ENCODE data around the gene UHMK1.
"Not testable (repeated sequence)": the region's sequence is repeated elsewhere in the genome, so short reads cannot be mapped to it uniquely, and the experiment has no call there.

Gene UHMK1, protein sequence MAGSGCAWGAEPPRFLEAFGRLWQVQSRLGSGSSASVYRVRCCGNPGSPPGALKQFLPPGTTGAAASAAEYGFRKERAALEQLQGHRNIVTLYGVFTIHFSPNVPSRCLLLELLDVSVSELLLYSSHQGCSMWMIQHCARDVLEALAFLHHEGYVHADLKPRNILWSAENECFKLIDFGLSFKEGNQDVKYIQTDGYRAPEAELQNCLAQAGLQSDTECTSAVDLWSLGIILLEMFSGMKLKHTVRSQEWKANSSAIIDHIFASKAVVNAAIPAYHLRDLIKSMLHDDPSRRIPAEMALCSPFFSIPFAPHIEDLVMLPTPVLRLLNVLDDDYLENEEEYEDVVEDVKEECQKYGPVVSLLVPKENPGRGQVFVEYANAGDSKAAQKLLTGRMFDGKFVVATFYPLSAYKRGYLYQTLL

DNA sequence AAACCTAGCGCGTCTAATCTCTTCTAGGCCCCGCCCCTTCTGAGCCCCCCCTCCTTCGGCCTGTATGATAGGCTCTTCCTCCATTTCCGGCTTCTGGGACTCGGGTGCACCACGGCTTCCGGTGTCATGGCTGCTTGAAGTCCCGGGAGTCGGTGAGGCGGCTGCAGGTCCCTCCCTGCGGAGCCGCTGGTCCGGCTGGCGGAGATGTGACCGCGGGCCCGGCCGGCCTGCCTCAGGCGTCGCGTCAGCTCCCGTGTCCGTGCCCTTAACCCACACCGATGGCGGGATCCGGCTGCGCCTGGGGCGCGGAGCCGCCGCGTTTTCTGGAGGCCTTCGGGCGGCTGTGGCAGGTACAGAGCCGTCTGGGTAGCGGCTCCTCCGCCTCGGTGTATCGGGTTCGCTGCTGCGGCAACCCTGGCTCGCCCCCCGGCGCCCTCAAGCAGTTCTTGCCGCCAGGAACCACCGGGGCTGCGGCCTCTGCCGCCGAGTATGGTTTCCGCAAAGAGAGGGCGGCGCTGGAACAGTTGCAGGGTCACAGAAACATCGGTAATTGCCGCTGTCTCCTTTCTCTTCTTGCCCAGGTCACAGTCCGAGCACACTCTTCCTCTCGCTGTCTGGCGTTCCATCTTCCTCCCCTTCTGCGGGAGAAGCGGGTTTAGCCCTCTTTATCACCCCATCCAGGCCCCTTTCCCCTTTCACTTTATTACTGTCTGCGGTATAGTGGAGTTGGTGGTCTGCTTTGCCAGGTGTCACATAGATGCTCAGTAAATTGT is at the start of gene UHMK1:
UHMK1 (plus strand) TSS at position 96 of the 773 bp plus-strand sequence; CDS start at position 279, 183 bp downstream.
- DNase-seq = peak; percentile 94 to 97 (median 97)

- DNase-seq = not testable (repeated sequence)
Measured at GRCh38 chr1:162454361-162454760, 43.3 kb upstream of the UHMK1 start.

DNA sequence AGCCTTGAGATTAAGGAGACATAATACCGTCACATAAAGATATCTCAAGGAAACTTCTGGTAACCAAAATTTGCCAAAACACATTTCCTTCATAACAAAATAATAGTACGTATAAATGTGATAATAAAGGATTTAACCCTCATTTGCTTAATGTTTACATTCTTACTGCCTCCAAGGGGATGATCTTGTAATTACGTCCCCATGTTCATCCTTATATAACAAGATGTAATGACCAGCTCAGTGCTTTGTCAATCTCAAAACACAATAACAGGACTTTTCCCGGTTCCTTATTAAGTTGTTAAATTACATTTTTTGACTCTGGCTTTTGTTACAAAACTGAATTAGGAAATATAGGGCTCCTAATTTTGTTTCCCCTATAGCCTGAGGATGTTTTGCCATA is 41.3 kb upstream of the UHMK1 start:
- DNase-seq = no peak

GRCh38 chr1:162458236-162458635 is 39.4 kb upstream of the UHMK1 start:
- peak in 1 of 3 experiments; percentile 47 for DNase-seq

- not testable (repeated sequence) for DNase-seq
Measured at GRCh38 chr1:162462425-162462824, 35.2 kb upstream of the UHMK1 start.

- DNase-seq = no peak
Measured at GRCh38 chr1:162463021-162463420, 34.6 kb upstream of the UHMK1 start.

GRCh38 chr1:162466797-162467196 is 30.8 kb upstream of the UHMK1 start:
- peak in 1 of 3 experiments; percentile 42 for DNase-seq

DNA sequence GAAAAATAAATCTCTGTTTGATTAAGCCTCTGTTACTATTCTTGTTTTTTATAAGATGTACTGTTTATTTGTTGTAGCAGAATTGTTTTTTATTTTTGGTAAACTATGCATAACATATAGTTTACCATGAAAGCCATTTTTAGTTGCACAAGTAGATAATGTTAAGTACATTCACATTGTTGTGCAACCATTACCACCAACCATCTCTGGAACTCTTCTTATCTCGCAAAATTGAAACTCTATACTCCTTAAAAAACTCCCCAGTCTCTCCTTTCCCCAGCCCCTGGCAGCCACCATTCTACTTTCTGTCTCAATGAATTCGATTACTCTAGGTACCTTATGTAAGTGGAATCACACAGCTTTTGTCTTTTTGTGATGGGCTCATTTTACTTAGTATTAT is 27.4 kb upstream of the UHMK1 start:
- DNase-seq = no peak

DNA sequence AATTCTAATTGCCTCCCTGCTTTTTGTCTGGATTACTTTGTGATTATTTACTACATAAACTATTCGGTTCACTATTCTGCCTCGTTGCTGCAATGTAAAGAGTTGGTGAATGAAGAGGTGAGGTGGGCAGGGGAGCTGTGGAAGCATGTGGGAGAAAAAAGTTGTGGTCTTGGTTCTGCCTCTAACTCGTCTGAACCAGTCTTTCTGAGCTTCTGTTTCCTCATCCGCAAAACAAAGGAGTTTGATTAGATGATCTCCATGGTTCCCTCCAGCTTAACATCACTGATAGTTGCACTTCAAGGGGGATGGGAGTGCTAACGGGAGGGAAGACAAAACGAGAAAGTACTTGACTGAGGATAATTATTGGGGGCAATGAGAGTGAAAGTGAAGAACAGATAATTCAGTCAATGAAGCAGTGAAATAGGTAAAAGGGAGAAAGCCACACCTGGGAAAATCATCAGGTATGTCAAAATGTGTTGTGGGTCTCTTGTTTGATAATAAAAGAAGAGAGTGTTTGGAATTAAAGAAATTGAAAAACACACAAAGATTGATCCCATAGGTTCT is 26.2 kb upstream of the UHMK1 start:
- peak in 1 of 3 experiments; percentile 14 for DNase-seq

- DNase-seq = no peak
Measured at GRCh38 chr1:162475089-162475488, 22.5 kb upstream of the UHMK1 start.

DNA sequence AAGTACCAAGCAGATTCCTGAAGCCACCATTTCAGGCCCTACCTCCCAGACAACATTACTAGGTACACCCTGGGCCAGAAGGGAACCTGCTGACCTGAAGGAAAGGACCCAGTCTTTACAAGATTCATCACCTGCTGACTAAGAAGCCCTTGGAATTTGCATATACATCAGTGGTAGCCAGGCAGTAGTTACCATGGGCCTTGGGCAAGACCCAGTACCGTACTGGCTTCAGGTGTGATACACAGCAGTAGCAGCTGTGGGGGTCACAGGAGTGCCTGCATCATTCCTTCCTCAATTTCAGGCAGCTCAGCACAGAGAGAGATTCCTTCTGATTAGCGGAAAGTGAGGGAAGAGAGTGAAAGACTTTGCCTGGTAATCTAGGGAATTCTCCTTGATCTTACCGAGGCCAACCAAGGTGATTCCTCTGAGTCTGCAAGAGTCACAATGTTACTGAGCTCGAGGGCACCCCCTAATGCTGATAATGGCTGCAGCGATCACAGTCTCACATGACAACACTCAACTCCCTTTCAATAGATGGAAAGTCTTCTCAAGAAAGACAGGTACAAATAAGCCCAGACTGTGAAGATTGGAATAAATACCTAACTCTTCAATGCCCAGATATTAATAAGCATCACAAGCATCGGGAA is 22.0 kb upstream of the UHMK1 start:
- no peak for DNase-seq

GRCh38 chr1:162476620-162477019 is 21.0 kb upstream of the UHMK1 start:
- DNase-seq = no peak

GRCh38 chr1:162485236-162485635 is 12.4 kb upstream of the UHMK1 start:
- no peak for DNase-seq

- DNase-seq = no peak
Measured at GRCh38 chr1:162487241-162487640, 10.4 kb upstream of the UHMK1 start.

DNA sequence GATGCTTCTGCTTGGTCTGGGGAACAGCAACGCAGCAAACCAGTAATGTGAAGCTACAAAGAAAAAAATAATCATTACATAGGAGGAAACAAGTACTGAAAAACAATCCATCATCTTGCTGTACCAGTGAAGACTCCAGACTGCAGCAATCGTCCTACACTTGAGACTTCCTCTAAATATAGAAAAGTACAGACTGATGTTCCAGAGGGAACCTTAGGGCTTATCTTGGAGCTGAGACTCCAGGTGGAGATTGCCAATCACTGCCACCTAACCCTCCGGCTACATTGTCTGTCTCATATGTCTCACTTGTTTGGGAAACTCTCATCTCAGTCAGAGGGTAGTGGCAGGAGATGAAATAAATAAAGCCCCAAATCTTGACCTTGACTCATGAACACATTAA is 9.4 kb upstream of the UHMK1 start:
- no peak for DNase-seq

- not testable (repeated sequence) for DNase-seq
Measured at GRCh38 chr1:162495531-162496233, 1.9 kb upstream of the UHMK1 start.

DNA sequence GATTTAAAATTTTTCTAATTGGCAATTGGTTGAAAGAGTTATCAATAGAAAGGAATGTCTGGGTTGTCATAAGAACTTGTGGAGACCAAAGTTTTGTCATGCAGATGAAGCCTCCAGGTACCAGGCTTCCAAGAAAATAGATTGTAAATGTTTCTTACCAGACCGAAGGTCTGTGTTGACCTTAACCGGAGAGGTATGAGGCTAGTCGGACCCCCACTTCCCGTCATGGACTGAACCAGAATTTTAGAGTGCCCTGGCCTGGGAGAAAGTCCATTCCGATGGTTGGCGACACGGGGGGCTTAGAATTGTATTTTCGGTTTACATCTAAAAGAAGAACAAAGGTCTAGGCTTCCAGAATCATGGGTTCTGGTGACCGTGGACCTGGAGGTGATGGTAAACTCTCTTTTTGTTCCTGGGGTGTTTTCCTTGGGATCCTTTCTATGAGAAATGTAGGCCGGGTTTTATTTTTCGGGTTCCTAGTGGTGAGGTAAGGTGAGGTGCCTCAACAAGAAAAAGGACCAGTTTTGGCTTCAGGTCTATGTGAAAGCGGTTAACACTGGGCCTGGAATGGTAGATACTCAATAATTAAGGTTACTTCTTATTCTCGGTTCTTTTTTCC is 405 bp upstream of the UHMK1 start:
- DNase-seq = no peak

DNA sequence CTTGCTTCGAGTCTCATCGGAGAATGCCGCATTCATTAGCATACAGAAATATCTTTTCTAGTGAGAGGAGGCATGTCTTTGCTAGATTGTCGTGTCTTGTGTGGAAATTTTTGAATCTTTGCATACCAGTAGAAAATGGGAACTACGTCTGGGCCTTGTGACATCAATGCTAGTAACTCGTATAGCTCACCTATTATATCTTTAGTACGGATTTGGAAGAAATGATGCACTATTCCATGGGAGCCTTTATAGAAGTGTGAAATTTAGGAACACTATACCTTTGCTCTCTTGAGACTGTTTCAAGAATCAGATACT is 835 bp downstream of the UHMK1 start:
- DNase-seq = no peak

DNA sequence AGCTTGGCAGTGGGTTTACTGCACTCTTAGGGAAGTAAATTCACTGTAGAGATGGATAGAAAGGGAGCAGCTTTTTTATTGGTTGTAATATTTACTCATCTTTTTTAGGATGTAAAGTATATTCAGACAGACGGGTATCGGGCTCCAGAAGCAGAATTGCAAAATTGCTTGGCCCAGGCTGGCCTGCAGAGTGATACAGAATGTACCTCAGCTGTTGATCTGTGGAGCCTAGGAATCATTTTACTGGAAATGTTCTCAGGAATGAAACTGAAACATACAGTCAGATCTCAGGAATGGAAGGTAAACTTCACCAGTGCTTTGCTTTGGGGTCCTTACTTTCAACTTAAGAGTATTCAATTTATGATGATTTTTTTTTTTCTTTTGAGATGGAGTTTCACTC is 3.2 kb downstream of the UHMK1 start:
- DNase-seq = no peak

DNA sequence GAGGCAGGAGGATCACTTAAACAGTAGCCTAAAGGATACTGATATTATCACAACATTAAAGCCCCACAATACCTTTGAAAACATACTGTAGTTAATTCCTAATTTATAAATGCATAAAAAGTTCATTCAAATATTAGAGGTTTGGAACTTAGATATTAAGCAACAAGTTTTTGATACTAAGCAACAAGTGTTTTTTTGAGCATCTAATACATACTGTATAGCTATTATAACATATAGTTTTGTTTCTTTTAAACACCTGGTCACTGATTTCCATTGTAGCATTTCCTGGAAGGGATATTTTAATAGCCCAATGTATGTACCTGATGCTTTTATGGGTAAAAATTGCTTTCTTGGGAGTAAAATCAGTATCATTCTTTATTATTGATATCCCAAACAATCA is 4.5 kb downstream of the UHMK1 start:
- DNase-seq = no peak

DNA sequence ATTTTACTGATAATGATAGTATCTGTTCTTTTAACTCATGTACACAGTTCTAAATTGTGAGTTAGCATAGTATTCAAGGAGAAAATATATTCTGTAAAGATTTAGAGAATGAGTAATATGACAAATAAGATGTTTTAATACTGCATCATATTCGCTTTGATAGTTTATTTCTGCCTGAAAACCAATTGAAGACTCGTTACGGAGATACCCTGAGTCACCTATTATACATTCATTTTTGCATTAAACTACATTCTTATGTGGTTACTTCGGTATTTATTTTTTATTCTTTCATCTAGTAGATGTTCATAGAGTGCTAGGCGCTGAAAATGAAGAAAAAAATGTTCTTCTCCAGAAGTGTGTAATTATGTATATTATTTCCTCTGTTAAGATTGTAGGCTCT is 5.3 kb downstream of the UHMK1 start:
- DNase-seq = no peak

DNA sequence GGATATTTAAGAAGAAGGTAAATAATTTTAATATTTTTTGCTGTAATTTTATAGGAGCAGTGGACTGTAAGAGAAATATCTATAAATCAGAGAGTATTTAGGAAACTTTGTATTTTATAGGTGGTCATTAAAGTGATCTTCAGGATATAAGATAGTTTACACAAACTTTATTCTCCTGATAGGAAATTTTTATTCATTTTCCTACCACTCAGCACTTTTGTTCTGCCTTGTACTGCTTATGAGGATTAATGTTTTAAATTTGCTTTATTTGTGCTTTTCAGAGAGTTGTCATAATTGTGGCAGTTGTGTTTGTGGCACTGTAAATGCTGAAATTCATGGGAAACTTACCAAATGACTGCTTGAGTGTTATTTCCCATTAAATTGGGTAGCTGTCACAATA is 29.7 kb downstream of the UHMK1 start:
- no peak for DNase-seq

Data from NCI-H1417 (cell line).